Measurements from ENCODE around the gene FOSL2.
A peak's percentile ranks its signal among the peaks of the same experiment; 100 is the strongest.

The FOSL2 gene

DNA sequence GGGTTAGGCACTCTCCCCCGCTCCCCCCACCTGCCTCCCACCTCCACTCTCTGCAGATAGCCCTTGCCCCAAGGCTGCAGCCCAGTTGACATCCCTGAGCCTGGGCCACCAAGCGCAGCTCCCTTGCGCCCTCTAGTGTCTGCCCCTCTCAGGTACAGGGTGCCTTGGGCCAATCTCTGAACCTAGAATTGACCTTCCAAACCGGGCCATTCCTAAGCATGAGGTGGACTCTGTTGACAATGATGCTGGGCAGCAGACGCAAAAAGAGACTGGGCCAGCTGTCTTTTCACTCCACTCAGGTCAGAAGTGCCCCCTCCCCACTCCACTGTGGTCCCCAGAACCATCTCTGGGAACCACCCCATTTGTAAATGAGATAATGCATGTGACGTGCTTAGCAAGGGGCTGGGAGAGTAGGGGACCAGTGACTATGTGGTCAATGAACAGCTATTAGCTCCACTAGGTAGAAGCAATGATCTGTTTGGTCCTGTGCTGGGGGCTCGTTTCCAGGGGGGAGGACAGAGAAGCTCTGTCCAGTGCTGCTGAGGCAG lies 60.0 kb downstream of the FOSL2 start:
- peak; percentile 86 for DNase-seq

DNA sequence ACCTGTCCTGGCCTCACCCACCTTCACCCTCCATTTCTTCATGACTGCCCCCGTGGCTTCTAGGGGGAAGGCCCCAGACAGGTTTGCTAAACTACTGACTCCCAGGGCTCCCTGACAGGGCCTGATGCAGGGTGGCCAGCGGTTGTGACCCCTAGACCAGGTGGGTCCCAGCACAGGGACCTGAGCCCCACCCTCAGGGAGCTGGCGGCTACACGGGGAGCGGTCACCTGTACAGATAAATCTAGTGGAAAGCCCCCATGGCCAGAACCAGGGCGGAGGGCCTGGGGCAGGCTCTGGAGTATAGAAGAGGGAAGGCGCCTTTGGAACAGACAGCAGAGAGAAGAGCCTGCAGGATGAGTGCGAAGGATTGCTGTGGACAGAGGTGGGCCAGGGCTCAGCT lies 60.7 kb downstream of the FOSL2 start:
- no peak for DNase-seq

DNA sequence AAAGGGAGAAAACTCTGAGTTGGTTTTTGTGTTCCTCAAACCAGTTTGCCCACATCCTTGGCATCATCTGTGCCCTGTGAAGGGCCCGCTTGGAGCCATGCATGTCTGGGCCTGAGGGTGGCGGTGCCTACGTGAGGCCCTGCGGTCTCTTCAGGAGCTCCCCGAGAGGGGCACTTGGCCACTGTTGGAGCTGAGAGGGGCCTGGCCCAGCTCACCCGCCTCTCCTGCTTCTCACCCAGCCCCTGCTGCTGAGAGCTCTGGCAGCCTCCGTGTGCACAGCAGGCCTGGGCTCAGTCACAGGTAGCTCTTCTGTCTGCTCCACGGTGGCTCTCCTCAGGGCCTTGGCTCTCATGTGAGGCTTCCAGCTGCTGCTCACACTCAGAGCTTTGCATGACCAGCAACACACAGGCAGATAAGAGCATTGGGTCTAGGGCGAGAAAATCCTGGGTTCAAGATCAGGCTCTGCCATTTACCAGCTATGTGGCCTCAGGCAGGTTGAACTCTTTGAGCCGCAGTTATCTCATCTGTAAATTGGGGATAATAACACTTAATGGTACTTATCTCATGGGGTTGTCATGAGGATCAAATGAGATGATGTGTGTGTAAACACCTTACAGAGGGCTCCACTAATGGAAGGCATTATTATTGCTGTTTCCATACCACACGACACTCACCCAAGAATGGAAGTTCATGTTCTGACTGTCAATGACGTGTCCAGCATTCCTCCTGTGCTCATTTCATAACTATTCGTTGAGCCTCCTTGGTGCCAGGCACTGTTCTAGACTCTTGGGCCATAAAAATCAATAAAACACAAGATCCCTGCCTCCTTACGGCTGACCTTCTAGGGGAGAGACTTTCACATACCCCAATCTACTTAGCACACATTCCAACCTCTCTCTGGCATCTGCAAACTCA lies 61.6 kb downstream of the FOSL2 start:
- no peak for DNase-seq

DNA sequence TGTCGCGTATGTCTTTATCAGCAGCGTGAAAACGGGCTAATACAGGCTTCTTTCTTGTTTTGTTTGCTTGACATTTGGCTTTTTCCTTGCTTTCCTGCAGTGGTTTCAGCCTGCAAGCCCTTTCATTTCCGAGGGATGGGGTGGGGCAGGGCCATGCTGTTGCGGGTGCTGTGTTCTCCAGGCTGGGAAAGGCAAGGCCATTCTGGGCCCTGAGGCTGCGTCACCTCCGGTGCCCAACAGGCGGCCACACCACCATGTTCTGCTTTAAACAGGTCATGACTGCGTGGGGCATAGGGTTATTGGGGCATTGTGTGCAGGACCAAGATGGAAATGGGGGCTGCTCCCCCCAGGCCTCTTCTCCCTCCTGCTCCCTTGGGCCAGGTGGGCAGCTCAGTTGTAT lies 64.6 kb downstream of the FOSL2 start:
- no peak for DNase-seq

DNA sequence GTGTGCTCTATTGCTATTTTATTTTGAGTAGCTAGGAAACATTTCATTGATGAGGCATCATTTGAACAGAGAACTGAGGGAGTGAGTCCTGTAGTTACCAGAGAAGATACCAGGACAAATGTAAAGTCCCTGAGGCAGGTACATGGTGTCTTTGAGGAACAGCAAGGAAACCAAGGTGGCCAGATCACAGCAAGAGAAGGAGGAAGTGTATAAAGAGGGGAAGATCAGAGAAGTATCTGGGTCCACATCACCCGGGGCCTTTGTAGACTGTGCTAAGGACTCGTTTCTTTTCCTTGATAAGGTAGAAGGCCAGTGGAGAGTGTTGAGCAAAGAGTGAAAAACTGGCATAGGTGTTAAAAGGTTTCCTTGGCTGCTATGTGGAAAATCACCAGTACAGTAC lies 68.4 kb downstream of the FOSL2 start:
- no peak for DNase-seq

DNA sequence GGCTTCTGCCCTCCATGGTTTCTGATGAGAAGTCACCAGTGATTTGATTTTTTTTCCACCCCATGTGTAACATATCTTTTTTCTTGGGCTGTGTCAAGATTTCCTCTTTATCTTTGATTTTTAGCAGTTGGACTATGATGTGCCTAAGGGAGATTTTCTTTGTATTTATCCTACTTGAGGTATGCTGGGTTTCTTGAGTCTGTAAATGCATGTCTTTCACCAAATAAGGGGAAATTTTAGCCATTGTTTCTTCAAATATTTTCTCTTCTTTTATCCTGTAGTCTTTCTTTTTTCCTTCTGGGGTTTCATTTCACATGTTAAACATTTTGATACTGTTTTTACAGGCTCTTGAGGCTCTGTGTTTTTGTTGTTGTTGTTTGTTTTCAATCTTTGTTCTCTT lies 69.5 kb downstream of the FOSL2 start:
- no peak for DNase-seq

DNA sequence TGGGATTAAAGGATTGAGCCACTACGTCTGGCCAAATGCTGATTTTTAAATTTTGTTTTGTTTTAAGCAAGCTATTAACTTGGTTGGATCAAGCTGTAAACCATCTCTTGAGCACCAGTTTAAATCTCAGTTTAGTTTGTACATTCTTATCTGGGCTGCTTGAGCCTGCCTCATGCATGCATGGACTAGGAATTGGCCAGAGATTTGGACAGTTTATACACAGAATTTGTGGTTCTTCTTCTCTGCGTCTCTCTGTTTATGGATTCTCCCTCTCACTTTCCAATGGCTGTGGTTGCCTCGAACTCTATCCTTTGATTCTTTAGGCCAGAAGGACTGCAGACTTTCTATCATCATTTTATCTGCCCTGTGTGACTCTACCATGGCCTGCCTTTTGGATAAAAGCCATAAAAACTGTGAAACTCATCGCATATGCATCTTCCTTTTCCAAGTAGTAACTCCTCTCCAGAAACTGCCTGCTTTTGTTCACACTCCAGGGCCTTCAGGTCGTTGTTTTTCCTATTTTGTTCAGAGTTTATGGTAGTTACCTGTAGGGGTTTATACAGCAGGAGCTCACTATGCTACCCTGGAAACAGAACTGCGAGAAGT lies 70.7 kb downstream of the FOSL2 start:
- DNase-seq, result no peak

DNA sequence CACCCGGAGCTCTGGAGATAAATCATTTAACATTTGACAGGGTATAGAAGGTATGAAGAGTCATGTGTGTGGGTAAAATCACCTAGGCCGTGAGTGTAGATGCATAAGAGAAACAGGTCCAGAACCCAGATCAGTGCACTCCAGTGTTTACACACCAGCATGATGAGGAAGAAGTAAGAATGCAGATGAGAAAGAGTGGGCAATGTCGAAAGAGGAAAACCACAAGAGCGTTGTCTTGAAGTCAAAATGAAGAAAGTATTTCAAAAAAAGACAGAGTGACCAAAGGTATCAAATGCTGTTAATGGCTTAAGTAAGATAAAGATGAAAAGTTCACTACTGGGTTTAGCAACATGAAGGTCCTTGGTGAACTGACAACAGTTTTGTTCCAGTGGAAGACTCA lies 71.2 kb downstream of the FOSL2 start:
- no peak for DNase-seq

DNA sequence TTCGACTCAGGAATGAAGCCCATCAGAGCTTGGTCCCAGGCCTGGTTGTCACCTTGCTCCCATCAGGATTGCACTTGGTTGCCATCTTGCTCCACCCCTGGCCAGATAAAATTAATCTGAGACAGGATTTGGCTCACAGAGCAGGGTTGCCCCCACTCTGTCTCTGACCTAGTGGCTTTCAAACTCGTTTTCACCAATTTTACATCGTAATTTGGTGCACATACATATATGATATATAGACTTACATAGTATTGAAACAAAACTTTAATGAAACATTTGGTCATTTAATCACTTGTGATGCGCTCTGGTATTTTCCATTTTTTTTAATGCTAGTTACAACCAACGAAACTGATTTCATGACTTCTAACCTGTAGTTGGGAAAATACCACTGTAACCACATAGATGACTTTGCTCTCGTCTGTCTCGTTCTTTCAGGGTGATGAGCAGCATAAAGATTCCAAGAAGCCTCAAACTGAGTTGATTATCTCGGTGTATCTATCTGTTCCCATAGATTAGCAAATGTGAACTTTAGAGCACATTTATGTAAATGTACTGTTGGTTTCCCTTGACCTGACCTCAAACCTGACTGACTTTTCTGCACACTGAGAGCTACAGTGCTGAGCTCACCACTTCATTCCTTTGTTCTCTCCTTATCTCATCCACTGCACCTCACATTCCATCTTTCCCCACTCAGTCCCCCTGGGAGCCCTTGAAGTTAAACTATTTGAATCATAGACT lies 72.7 kb downstream of the FOSL2 start:
- no peak for DNase-seq

Data from stimulated activated CD4-positive, alpha-beta T cell treated with anti-CD3 and anti-CD28 coated beads, Interleukin-4, amount 100 ng/mL, for 24 hours (primary cell).